ENCODE results near the gene LDLRAP1. TPM values are rescaled to one million over a fixed set of nuclear protein-coding genes. Genes with fewer than 3 reads are reported as not detected.

Gene LDLRAP1
- total and polyA plus RNA-seq, 9 of the 15 experiments (the other 6 are each of a cell fraction or from before 2014, with no cell fraction given) = 0.56 to 29.6 (median 16.2) TPM

GRCh38 chr1:25569597-25570396 lies 26.4 kb downstream of the LDLRAP1 start (continued):
- TF ChIP-seq ZNF407 (IDR thresholded peaks at IDR 0.05; ENCODE audit: low read depth) (no peak), GTF2E2 (tag; IDR thresholded peaks at IDR 0.05) (0 out of 2 replicates have a peak, but pooled peaks have one; percentile 13), ARID1B (IDR thresholded peaks at IDR 0.05) (peak; percentile 57), ZBTB40 (IDR thresholded peaks at IDR 0.05) (no peak), ZBTB40 (CRISPR knock-in tag; IDR thresholded peaks at IDR 0.05) (0 out of 2 replicates have a peak, but pooled peaks have one; percentile 46), DACH1 (IDR thresholded peaks at IDR 0.05; ENCODE audit: partially characterized antibody) (no peak)

All from K562 (cell line).